Stimulated activated CD4-positive, alpha-beta T cell treated with anti-CD3 and anti-CD28 coated beads, Interleukin-15, amount 100 ng/mL, for 24 hours (primary cell): ENCODE results near the gene SNX32.
"Not testable (repeated sequence)": the region's sequence is repeated elsewhere in the genome, so short reads cannot be mapped to it uniquely, and the experiment has no call there.

Source experiments
- DNase-seq: peaks from one replicate; pipeline ENCODE4 v3.0.0-alpha.2; 2020

Gene SNX32

DNA sequence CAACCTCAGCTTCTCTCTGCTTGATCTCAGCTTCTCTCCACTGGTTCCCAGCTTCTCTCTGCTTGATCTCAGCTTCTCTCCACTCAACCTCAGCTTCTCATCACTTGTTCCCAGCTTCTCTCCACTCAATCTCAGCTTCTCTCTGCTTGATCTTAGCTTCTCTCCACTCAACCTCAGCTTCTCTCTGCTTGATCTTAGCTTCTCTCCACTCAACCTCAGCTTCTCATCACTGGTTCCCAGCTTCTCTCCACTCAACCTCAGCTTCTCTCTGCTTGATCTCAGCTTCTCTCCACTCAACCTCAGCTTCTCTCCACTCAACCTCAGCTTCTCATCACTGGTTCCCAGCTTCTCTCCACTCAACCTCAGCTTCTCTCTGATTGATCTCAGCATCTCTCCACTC, 1.5 kb upstream of the SNX32 start:
- not testable (repeated sequence) for DNase-seq

DNA sequence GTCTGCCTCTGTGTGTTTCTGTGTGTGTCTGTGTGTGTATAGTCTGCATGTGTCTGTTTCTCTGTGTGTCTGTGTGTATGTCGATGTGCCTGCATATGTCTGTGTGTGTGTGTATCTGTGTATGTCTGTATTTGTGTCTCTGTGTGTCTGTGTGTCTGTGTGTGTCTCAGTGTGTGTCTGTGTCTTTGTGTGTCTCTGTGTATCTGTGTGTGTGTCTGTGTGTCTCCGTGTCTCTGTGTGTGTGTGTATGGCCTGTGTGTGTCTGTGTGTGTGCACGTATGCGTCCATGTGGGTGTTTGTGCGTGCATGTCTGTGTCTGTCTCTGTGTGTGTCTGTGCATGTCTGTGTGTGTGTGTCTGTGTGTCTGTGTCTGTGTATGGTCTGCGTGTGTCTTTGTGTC, 439 bp downstream of the SNX32 start:
- peak; percentile 13 for DNase-seq

DNA sequence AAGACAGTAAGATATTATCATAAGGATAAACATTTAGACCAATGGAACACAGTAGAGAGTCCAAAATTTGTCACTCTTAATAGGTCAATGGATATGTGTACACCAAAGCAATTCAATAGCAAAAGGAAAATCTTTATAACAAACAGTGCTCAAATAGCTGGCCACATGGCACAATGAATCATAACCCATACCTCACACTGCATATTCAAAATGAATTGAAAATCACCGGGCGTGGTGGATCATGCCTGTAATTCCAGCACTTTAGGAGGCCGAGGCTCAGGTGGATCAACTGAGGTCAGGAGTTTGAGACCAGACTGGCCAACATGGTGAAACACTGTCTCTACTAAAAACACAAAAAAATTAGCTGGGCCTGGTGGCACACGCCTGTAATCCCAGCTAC, 8.4 kb downstream of the SNX32 start:
- no peak for DNase-seq

DNA sequence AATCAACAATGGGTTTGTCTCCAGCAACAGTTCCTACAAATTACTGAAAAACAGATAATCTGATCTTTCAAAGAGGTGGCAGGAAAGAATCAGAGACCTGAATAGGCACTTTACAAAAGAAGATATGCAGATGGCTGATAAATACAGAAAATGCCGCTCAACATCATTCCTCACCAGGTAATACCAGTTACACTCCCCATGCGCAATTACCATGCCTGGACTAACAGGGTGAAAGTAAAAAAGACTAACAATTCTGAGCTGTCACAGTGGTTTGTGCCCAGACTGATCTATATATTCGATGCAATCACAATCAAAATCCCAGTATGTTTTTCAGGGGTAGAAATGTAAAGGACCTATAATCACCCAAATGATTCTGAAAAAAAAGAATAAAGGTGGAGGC, 10.0 kb downstream of the SNX32 start:
- no peak for DNase-seq

DNA sequence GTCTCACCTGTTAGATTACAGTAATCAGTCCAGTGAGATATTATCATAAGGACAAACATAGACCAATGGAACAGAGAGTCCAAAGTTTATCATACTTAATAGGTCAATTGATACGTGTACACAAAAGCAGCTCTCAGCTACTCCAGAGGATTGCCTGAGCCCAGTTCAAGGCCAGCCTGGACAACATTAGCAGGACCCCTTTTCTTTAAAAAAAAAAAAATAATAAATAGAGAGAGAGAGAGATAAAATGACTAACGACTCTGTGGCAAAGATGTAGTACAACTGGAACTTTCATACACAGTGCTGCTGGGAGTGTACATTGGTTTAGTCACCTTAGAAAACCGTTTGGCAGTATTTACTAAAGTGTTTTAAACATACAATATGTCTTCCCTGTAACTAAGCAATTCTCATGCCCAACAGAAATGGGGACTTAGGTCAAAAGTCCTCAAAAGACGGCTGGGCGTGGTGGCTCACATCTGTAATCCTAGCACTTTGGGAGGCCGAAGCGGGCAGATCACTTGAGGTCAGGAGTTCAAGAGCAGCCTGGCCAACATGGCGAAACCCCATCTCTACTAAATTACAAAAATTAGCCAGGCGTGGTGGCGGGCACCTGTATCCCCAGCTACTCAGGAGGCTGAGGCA, 10.6 kb downstream of the SNX32 start:
- DNase-seq = no peak

DNA sequence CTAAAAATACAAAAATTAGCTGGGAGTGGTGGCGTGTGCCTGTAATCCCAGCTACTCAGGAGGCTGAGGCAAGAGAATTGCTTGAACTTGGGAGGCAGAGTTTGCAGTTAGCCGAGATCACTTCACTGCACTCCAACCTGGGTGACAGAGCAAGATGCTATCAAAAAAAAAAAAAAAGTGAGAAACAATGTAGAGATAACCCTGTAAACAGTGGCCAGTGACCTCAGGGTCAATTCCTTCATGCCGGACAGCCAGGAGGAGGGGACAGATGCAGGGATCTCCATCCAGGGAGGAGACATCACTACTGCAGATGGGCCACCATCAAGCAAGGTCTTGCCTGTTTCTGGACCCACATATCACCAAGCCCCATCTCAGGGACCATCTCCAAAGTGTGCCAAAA, 14.0 kb downstream of the SNX32 start:
- no peak for DNase-seq

DNA sequence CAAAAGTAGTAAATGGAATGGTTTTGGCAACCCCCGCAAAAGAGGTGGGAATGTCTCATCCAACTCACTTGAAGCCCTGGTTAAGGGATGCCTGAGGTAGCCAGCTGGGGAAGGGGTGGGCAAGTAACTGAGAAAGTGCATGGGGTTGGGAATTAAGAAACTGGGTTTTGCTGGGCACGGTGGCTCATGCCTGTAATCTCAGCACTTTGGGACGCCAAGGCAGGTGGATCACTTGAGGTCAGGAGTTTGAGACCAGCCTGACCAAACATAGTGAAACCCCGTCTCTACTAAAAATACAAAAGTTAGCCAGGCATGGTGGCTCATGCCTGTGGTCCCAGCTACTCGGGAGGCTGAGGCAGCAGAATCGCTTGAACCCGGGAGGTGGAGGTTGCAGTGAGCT, 14.9 kb downstream of the SNX32 start:
- DNase-seq = not testable (repeated sequence)

DNA sequence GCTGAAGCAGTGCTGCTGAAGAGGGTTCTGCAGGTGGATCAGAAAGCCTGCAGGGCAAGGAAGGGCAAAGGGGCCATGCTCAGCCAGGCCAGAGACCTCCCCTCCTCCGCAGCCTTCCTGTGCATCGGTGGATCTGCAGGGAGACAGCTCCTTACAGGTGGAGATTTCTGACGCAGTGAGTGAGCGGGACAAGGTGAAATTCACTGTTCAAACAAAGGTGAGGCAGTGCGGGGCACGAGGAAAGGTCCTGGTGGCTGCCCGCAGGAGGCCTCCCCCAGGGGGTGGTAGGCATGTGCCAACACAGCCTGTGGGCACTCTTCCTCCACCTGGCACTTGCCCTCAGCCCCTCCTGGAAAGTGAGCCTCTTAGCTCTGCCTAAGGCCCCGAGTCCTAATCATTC, 15.6 kb downstream of the SNX32 start:
- DNase-seq = no peak

DNA sequence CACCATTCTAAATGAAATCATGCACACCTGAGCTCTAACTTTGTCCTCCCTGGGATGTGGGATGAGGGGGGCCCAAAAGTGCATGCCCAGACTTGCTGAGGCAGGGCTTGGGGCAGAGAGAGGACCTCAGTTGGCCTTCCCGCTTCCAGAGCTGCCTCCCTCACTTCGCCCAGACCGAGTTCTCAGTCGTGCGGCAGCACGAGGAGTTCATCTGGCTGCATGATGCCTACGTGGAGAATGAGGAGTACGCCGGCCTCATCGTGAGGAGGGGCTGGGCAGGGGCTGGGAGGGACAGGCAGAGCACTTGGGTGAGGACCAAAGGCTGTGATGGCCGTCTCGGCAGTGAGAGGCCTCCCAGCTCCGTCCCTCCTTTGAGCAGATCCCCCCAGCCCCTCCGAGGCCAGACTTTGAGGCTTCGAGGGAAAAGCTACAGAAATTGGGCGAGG, 16.0 kb downstream of the SNX32 start:
- DNase-seq = no peak

DNA sequence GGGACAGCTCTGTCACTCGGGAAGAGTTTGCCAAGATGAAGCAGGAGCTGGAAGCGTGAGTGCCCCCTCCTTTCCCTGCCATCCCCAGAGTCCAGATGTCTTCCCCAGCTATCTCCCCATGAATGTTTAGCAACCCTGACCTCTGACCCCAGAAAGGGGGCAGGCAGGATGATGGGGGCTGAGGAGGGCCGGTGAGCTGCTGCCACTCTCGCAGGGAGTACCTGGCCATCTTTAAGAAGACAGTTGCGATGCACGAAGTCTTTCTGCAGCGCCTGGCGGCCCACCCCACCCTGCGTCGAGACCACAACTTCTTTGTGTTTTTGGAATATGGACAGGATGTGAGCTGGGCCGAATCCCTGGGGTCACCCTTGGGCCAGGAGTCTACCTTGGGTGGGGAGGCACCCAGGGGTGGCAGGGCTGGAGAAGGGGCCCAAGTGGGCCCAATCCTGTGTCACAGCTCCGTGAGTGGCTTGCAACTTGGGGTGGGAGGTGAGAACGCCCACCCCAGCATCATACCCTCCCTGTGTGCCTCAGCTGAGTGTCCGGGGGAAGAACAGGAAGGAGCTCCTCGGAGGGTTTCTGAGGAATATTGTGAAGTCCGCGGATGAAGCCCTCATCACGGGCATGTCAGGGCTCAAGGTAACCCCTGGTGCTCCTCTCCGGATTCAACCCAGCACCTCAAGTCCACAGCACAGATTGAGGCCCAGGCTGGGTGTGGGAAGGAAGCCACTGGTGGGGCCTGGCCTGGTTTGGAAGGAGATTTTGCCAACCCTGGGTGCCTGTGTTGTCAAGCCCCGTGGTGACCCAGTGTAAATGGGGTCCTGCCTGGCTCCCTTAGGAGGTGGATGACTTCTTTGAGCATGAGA, 16.7 kb downstream of the SNX32 start:
- DNase-seq = no peak

DNA sequence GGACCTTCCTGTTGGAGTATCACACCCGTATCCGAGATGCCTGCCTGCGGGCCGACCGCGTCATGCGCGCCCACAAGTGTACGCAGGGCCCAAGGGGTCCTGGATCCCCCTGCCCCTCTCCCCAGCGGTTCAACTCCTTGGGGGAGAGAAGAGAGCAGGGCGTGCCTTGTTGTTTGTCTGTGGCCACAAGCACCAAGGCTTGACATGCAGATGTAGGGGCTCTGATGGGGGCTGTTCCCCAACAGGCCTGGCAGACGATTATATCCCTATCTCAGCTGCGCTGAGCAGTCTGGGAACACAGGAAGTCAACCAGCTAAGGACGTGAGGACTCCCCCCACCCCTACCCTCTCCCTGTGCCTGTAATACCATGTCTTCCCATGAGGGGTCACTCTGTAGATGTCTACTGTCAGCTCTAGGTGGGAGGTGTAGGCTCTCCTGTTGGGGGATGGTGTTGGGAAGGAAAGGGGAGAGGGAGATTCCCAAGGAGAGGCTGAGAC, 17.4 kb downstream of the SNX32 start:
- DNase-seq = peak; percentile 55

DNA sequence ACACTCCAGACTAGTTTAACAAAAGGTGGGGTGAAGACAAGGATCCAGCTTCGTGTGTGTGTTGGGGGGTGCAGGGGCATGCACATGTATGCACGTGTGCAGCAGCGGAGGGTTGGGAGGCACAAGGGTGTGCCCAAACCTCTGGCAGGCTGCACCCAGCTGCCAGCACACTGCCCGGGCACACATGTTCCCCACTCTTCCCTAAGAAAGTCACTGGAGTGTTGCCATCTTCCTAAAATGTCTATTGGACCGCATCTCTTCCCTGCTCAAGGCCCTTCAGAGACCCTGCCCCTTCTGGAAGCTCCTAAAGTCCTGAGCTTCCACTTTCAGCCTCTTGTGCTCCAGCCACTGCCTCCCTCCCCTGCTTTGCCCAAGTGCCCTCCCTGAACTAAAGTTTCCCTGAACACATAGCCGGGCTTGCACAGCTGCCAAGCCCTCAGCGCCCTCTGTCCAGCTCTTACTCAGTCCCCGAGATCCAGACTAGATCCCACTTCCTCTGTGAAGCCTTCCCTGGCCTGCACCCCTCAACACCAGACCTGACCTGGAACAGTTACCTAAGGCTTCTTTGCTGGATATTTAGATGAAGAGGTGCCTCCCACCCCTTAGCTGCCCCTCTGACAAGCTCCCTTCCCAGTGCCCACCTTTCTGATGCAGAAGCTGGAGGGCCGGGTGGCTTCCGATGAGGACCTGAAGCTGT, 18.2 kb downstream of the SNX32 start:
- DNase-seq = no peak

DNA sequence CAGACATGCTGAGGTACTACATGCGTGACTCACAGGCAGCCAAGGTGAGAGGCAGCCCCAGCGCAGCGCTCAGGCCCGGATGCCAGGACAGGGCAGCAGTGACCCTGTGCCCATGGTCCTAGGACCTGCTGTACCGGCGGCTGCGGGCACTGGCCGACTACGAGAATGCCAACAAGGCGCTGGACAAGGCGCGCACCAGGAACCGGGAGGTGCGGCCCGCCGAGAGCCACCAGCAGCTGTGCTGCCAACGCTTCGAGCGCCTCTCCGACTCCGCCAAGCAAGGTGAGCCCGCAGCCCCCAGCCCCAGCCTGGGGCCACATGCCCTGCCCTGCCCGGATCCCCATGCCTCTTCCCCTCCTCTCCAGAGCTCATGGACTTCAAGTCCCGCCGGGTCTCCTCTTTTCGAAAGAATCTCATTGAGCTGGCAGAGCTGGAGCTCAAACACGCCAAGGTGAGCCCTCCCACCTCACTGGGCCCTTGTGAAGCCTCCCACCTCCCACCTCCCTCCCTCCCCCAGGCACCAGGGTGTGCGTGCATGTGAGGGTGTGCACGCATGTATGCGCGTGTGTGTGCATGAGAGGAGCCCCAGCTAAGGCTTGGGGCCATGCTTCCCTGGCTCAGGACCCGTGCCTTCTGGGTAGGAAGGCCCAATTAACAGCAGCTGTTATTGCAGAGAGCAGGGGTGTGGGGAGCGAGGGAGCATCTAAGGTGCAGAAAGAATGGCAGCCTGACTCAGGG, 18.9 kb downstream of the SNX32 start:
- DNase-seq = no peak

DNA sequence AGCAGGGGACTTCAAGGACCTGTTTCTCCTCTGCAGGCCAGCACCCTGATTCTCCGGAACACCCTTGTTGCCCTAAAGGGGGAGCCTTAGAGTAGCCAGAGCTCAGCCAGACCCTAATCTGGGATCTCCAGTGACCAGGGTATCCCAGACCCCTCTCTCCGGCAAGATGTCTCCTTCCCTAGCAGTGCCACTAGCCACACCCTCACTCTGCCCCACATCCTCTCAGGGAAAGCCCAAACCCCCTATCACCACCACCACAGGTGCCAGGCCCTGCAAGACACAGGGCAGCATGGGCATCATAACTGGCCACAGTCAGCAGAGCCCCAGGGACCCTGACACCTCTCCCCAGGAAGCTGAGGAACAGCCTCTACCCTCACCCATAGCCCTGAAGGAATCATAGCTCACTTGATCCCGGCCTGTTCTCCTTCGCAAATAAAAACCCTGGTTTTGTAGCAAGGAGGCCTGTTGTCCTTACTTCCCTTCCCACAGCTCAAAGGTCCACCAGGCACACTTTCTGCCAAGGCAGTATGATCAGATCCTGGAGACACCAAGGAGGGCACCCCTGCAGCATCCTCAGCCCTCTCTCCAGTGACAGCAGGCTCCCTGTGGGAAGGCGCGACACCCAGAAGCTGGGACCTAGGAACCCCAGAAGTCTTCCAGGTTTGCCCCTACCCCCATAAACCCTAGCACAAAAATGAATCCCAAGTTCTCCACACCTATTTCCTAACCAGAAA, 19.6 kb downstream of the SNX32 start:
- DNase-seq = no peak

DNA sequence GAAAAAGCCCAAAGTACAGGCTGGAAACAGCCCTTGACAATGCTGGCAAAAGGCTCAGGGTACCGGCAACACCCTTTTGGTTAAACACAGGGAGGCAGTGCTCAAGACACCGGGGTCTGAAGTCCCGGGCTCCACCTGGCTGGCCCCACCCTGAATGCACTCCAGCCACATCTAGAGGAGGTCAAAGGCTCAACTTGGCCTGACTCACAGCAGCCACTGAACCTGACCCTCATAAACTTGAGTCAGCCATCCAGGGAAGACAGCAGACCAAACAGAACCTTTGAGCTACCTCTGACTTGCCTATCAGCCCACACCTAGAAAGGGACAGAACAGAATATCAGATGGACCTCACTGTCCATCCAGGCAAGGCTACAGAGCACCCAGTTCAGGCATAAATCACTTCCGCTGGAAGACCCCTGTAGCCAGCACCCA, 20.4 kb downstream of the SNX32 start:
- no peak for DNase-seq

DNA sequence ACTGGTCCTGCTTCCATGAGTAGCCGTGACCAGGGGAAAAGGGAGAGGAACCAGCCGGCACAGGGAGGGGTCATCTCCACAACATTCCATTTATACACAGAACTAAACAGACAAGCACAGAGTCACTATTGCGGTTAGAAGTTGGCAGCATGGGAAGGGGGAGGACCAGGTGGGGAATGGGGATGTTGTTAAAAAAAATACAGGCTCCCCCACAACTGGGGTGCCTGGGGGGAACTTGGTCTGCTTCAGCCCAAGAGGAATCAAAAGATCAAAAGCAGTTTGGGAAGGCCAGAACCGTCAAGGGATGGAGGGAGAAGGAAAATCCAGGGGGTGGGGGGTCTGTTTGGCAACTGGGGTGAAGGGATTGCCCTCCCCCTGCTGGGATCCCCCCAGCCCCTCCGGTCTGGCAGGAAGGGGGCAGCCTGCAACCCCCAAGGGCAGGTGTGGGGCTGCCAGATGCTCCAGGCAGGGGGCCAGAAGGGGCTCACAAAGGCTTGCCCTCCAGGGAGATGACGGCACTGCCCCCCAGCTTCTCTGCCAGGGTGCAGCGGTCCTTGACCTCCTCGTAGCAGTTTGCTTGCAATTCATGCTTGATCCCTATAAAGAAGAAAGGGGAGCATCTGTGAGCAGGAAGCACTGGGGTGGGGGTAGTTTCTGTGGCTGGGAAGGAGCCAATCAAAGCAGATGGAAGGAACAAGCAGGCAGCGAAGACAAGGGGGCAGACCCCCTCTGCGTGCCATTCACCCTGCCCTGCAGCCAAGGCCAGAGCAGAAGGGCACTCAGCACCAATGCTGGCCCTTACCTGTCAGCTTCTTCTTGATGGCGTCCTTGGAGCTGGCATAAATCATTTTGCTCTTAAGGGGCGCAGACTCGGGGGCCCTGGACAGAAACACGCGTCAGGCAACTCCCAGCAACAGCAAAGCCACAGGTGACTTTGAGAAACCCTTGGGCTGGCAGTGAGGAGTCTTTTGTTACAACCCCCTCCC, 21.4 kb downstream of the SNX32 start:
- no peak for DNase-seq

DNA sequence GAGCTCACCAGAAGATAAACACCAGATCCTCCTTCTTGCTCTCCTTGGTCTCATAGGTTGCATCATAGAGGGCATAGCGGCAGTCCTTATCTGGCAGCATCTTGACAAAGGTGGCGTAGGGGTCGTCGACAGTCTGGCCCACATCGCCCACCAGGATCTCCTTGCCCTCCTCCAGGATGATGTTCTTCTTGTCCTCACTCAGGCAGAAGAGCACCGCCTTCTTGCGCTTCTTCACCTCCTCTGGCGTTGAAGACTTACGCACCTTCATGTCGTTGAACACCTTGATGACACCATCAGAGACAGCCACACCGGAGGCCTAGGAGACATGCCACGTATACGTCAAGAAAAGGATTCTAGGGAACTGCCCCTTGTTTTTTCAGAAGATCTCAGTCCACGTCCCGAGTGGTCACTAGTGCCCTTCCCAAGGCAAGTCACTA, 22.2 kb downstream of the SNX32 start:
- DNase-seq = no peak

DNA sequence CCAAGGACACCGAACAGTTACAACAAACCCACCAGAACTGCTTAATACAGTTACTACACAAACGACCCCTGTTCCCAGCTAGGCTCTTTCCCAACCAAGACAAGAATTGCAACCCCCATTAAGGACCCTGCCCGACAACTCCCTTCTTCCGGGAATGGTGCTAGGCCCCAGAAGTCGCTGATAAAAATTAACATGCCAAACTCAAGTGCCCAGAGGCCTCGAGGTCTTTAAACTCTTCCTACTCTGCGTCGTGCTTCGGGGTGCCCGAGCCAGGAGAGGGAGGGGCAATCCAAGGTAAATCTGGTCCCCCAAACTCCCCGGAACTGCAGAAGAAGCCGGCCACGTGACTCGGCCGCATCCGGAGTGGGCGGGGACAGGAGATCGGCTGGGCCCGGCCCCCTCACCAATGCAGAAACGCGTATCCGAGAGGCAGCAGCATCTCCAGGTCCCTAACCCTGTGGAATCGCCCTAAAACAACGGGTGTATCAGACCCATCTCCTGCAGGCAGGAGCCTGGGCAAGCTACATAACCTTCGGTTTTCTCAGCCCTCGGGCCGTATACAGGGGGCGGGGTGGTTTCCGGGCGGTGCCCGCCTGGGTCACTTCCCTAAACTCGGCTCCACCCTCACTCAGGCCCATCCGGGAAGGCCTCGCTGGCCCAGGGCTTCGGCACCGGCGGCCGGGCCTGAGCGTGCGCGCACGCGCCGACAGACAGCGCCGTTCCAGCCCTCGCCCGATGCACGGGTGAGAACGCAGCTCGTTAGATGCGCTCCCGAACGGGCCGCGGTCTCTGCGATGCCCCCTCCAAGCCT, 23.1 kb downstream of the SNX32 start:
- DNase-seq = peak; percentile 90

DNA sequence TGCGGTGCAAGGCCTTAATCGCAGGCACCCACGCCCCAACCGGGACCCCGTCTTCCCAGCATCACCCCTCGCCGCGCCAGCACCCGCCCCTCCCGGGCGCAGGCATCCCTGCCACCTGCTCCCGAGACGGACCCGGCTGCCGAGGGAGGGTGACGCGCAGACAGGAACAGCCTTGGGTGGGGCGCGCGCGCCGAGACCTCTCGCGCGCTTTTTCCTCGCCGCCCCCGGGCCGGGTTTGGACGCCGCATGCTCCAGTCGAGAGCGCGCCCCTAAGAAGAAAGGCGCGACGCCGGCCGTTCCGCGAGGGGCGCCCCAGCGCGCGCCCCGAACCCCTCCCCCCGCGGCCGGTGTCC, 23.7 kb downstream of the SNX32 start:
- DNase-seq = no peak
